Measurements from ENCODE around the gene HOXB1.

The HOXB1 gene

GRCh38 chr17:48494335-48494734 lies 36.5 kb downstream of the HOXB1 start:
- DNase-seq (ENCODE audit: low read depth) = no peak

GRCh38 chr17:48492401-48493298 lies 38.2 kb downstream of the HOXB1 start:
- peak; percentile 60 for DNase-seq (ENCODE audit: low read depth)

GRCh38 chr17:48491527-48492273 lies 39.1 kb downstream of the HOXB1 start:
- no peak for DNase-seq (ENCODE audit: low read depth)

- DNase-seq (ENCODE audit: low read depth) = no peak
Observed at GRCh38 chr17:48490451-48490892, 40.3 kb downstream of the HOXB1 start.

GRCh38 chr17:48489781-48490180 lies 41.0 kb downstream of the HOXB1 start:
- no peak for DNase-seq (ENCODE audit: low read depth)

- DNase-seq (ENCODE audit: low read depth) = no peak
Observed at GRCh38 chr17:48488548-48489106, 42.2 kb downstream of the HOXB1 start.

- DNase-seq (ENCODE audit: low read depth) = no peak
Observed at GRCh38 chr17:48487221-48487620, 43.6 kb downstream of the HOXB1 start.

- peak; percentile 93 for DNase-seq (ENCODE audit: low read depth)
Observed at GRCh38 chr17:48486557-48486956, 44.3 kb downstream of the HOXB1 start.

GRCh38 chr17:48484850-48485249 lies 46.0 kb downstream of the HOXB1 start:
- DNase-seq (ENCODE audit: low read depth) = peak; percentile 73

GRCh38 chr17:48484256-48484655 lies 46.6 kb downstream of the HOXB1 start:
- peak; percentile 69 for DNase-seq (ENCODE audit: low read depth)

GRCh38 chr17:48483471-48484131 lies 47.2 kb downstream of the HOXB1 start:
- DNase-seq (ENCODE audit: low read depth) = peak; percentile 97

- DNase-seq (ENCODE audit: low read depth) = no peak
Observed at GRCh38 chr17:48483004-48483403, 47.8 kb downstream of the HOXB1 start.

GRCh38 chr17:48482301-48482700 lies 48.5 kb downstream of the HOXB1 start:
- peak; percentile 49 for DNase-seq (ENCODE audit: low read depth)

- no peak for DNase-seq (ENCODE audit: low read depth)
Observed at GRCh38 chr17:48479014-48479402, 51.8 kb downstream of the HOXB1 start.

Data from EH (cell line).